HepG2 (cell line): ENCODE measurements around the gene PRKCI. TPM values are rescaled to one million over a fixed set of nuclear protein-coding genes. Genes with fewer than 3 reads are reported as not detected.

Experiments
- ELF1 ChIP-seq: sonication (generic); formaldehyde crosslinking; IDR thresholded peaks from 2 replicates; pipeline ENCODE4 v1.4.0; 2020; ENCODE audit warnings: missing genetic modification reagents
- HIVEP1 ChIP-seq: sonication (generic); formaldehyde crosslinking; IDR thresholded peaks from 2 replicates; pipeline ENCODE4 v1.4.0; 2020; ENCODE audit warnings: mild to moderate bottlenecking, missing genetic modification reagents
- KDM3A ChIP-seq: IDR thresholded peaks from 2 replicates; pipeline ENCODE4 v1.6.1; 2018; ENCODE audit warnings: low read depth, missing compliant biosample characterization
- MIXL1 ChIP-seq: IDR thresholded peaks from 2 replicates; pipeline ENCODE4 v1.6.1; 2016
- U2AF2 ChIP-seq: fragments of 200-400 bp; formaldehyde crosslinking; IDR thresholded peaks from 2 replicates; pipeline ENCODE4 v1.6.1; 2017; ENCODE audit warnings: low read depth, mild to moderate bottlenecking, low read length
- ZBTB1 ChIP-seq: sonication (generic); formaldehyde crosslinking; IDR thresholded peaks from 2 replicates; pipeline ENCODE4 v1.4.0; 2020; ENCODE audit warnings: missing genetic modification reagents, borderline replicate concordance
- ZBTB20 ChIP-seq: sonication (generic); formaldehyde crosslinking; IDR thresholded peaks from 2 replicates; pipeline ENCODE4 v1.8.1; 2023; ENCODE audit warnings: missing genetic modification reagents, low read depth, mild to moderate bottlenecking, borderline replicate concordance
- ZFP82 ChIP-seq: sonication (generic); formaldehyde crosslinking; IDR thresholded peaks from 2 replicates; pipeline ENCODE4 v1.5.1; 2020; ENCODE audit warnings: mild to moderate bottlenecking, missing genetic modification reagents, borderline replicate concordance
- ZNF282 ChIP-seq: fragments of 450-650 bp; IDR thresholded peaks from 2 replicates; pipeline ENCODE4 v1.6.1; 2018; ENCODE audit not compliant: partially characterized antibody
- ZNF782 ChIP-seq: sonication (generic); formaldehyde crosslinking; IDR thresholded peaks from 2 replicates; pipeline ENCODE4 v1.4.0; 2020; ENCODE audit warnings: missing genetic modification reagents, mild to moderate bottlenecking, borderline replicate concordance
- ZSCAN25 ChIP-seq: sonication (generic); formaldehyde crosslinking; IDR thresholded peaks from 2 replicates; pipeline ENCODE4 v1.8.0; 2022; ENCODE audit warnings: mild to moderate bottlenecking, missing genetic modification reagents
- ZZZ3 ChIP-seq: sonication (generic); formaldehyde crosslinking; IDR thresholded peaks from 2 replicates; pipeline ENCODE4 v1.4.0; 2020; ENCODE audit warnings: missing genetic modification reagents, mild to moderate bottlenecking, borderline replicate concordance
- polyA plus RNA-seq, 8 experiments: library from polyadenylated mRNA; depleted of rRNA in 3 of 8; stranded (reverse) in 7 of 8; unstranded in 1 of 8; fragments of >200 nt; fragmentation: Illumina TruSeq in 4 of 8; extraction: Trizol in 4 of 8; gene quantifications; 2 replicates each; pipeline versions ENCODE4 v1.2.1 to v1.2.3, GENCODE V29; 2011 to 2016; ENCODE audit warnings: low read depth in 4 of 8, missing spikeins in 1 of 8, mixed read lengths in 1 of 8; ENCODE audit not compliant: insufficient read depth in 1 of 8
- total RNA-seq, 5 experiments: library from RNA; depleted of rRNA; stranded (reverse); fragments of >200 nt; fragmentation: Illumina TruSeq; extraction: Trizol; gene quantifications; 2 replicates each; pipeline ENCODE4 v1.2.3, GENCODE V29; 2016; ENCODE audit warnings: low read depth in 1 of 5
- TF ChIP-seq, protein P1 (sequence below): sonication (generic); formaldehyde crosslinking; IDR thresholded peaks from 2 replicates; pipeline ENCODE4 v1.4.0; 2020; ENCODE audit warnings: missing genetic modification reagents, borderline replicate concordance
- TF ChIP-seq, protein P2 (sequence below): conservative IDR thresholded peaks from 2 replicates; pipeline ENCODE4 v1.6.1; 2018; ENCODE audit warnings: missing genetic modification reagents
- TF ChIP-seq, protein P3 (sequence below): sonication (generic); formaldehyde crosslinking; IDR thresholded peaks from 2 replicates; pipeline ENCODE4 v1.4.0; 2020; ENCODE audit warnings: low read depth, missing genetic modification reagents
- TF ChIP-seq, protein P4 (sequence below): sonication (generic); formaldehyde crosslinking; IDR thresholded peaks from 2 replicates; pipeline ENCODE4 v1.5.0; 2020; ENCODE audit warnings: mild to moderate bottlenecking, missing genetic modification reagents, borderline replicate concordance
- TF ChIP-seq, protein P5 (sequence below): IDR thresholded peaks from 2 replicates; pipeline ENCODE4 v1.6.1; 2016; ENCODE audit warnings: low read depth, control low read depth
- TF ChIP-seq, protein P6 (sequence below): IDR thresholded peaks from 2 replicates; pipeline ENCODE4 v1.6.1; 2016; ENCODE audit warnings: mild to moderate bottlenecking

The PRKCI gene
- total and polyA plus RNA-seq, 2 of the 13 experiments (the other 11 are each of a cell fraction or from before 2014, with no cell fraction given): 17.2 to 30.4 TPM

DNA sequence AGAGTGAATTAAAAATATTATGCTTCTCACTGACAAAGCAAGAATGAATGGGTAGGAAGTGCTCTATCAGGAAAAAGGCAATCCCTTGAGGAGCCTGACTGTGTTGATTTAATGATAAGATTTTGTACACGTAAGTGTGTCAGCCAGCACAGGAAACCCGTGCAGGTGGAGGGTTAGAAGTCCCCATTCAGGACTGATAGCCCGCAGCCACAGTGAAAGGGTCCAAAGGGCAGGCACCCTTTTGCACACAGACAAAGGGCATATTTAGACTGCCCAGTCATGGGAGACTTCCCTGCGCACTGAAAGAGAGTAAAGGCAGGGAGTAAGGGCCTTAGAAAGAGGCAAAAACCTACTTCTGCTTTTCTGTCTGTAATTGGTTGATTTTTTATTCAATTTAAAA lies 108.9 kb downstream of the PRKCI start (continued):
- no peak for TF ChIP-seq ZNF282
- TF ChIP-seq HIVEP1: peak; percentile 84
- TF ChIP-seq KDM3A (CRISPR knock-in tag): peak; percentile 26; the same call in 1 of the 2 replicates
- TF ChIP-seq MIXL1: peak; percentile 62
- no peak for TF ChIP-seq ZFP82 (CRISPR knock-in tag)
- TF ChIP-seq, protein P1, sequence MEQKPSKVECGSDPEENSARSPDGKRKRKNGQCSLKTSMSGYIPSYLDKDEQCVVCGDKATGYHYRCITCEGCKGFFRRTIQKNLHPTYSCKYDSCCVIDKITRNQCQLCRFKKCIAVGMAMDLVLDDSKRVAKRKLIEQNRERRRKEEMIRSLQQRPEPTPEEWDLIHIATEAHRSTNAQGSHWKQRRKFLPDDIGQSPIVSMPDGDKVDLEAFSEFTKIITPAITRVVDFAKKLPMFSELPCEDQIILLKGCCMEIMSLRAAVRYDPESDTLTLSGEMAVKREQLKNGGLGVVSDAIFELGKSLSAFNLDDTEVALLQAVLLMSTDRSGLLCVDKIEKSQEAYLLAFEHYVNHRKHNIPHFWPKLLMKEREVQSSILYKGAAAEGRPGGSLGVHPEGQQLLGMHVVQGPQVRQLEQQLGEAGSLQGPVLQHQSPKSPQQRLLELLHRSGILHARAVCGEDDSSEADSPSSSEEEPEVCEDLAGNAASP (CRISPR knock-in tag): peak; percentile 71; the same call in 1 of the 2 replicates
- TF ChIP-seq, protein P2, sequence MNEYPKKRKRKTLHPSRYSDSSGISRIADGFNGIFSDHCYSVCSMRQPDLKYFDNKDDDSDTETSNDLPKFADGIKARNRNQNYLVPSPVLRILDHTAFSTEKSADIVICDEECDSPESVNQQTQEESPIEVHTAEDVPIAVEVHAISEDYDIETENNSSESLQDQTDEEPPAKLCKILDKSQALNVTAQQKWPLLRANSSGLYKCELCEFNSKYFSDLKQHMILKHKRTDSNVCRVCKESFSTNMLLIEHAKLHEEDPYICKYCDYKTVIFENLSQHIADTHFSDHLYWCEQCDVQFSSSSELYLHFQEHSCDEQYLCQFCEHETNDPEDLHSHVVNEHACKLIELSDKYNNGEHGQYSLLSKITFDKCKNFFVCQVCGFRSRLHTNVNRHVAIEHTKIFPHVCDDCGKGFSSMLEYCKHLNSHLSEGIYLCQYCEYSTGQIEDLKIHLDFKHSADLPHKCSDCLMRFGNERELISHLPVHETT (CRISPR knock-in tag): no peak
- peak; percentile 50; the same call in 1 of the 2 replicates for TF ChIP-seq ELF1 (CRISPR knock-in tag)
- peak; percentile 89; the same call in 1 of the 2 replicates for TF ChIP-seq ZBTB20 (CRISPR knock-in tag)
- TF ChIP-seq, protein P3, sequence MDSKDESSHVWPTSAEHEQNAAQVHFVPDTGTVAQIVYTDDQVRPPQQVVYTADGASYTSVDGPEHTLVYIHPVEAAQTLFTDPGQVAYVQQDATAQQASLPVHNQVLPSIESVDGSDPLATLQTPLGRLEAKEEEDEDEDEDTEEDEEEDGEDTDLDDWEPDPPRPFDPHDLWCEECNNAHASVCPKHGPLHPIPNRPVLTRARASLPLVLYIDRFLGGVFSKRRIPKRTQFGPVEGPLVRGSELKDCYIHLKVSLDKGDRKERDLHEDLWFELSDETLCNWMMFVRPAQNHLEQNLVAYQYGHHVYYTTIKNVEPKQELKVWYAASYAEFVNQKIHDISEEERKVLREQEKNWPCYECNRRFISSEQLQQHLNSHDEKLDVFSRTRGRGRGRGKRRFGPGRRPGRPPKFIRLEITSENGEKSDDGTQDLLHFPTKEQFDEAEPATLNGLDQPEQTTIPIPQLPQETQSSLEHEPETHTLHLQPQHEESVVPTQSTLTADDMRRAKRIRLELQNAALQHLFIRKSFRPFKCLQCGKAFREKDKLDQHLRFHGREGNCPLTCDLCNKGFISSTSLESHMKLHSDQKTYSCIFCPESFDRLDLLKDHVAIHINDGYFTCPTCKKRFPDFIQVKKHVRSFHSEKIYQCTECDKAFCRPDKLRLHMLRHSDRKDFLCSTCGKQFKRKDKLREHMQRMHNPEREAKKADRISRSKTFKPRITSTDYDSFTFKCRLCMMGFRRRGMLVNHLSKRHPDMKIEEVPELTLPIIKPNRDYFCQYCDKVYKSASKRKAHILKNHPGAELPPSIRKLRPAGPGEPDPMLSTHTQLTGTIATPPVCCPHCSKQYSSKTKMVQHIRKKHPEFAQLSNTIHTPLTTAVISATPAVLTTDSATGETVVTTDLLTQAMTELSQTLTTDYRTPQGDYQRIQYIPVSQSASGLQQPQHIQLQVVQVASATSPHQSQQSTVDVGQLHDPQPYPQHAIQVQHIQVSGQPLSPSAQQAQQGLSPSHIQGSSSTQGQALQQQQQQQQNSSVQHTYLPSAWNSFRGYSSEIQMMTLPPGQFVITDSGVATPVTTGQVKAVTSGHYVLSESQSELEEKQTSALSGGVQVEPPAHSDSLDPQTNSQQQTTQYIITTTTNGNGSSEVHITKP: peak; percentile 79
- TF ChIP-seq, protein P4, sequence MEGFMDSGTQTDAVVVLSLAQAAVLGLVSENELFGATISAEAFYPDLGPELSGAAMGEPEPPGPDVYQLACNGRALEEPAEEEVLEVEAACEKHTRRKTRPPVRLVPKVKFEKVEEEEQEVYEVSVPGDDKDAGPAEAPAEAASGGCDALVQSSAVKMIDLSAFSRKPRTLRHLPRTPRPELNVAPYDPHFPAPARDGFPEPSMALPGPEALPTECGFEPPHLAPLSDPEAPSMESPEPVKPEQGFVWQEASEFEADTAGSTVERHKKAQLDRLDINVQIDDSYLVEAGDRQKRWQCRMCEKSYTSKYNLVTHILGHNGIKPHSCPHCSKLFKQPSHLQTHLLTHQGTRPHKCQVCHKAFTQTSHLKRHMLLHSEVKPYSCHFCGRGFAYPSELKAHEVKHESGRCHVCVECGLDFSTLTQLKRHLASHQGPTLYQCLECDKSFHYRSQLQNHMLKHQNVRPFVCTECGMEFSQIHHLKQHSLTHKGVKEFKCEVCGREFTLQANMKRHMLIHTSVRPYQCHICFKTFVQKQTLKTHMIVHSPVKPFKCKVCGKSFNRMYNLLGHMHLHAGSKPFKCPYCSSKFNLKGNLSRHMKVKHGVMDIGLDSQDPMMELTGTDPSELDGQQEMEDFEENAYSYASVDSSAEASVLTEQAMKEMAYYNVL (CRISPR knock-in tag): peak; percentile 25; the same call in 1 of the 2 replicates
- no peak for TF ChIP-seq ZZZ3 (CRISPR knock-in tag)
- TF ChIP-seq, protein P5, sequence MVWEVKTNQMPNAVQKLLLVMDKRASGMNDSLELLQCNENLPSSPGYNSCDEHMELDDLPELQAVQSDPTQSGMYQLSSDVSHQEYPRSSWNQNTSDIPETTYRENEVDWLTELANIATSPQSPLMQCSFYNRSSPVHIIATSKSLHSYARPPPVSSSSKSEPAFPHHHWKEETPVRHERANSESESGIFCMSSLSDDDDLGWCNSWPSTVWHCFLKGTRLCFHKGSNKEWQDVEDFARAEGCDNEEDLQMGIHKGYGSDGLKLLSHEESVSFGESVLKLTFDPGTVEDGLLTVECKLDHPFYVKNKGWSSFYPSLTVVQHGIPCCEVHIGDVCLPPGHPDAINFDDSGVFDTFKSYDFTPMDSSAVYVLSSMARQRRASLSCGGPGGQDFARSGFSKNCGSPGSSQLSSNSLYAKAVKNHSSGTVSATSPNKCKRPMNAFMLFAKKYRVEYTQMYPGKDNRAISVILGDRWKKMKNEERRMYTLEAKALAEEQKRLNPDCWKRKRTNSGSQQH (CRISPR knock-in tag): peak; percentile 75; the same call in 1 of the 2 replicates
- no peak for TF ChIP-seq U2AF2
- TF ChIP-seq ZNF782 (CRISPR knock-in tag): no peak
- TF ChIP-seq ZBTB1 (CRISPR knock-in tag): no peak
- TF ChIP-seq, protein P6, sequence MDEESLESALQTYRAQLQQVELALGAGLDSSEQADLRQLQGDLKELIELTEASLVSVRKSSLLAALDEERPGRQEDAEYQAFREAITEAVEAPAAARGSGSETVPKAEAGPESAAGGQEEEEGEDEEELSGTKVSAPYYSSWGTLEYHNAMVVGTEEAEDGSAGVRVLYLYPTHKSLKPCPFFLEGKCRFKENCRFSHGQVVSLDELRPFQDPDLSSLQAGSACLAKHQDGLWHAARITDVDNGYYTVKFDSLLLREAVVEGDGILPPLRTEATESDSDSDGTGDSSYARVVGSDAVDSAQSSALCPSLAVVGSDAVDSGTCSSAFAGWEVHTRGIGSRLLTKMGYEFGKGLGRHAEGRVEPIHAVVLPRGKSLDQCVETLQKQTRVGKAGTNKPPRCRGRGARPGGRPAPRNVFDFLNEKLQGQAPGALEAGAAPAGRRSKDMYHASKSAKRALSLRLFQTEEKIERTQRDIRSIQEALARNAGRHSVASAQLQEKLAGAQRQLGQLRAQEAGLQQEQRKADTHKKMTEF (CRISPR knock-in tag): peak; percentile 90
- TF ChIP-seq ZSCAN25 (CRISPR knock-in tag): no peak; the same call in 1 of the 2 replicates
